CD4-positive, alpha-beta T cell treated with Interleukin-21 for 1 hour (primary cell): ENCODE data around the gene RRP12.

Experiments used
- DNase-seq: peaks from one replicate; pipeline ENCODE4 v3.0.0-alpha.2; 2020

RRP12 gene

GRCh38 chr10:97307866-97308780, 93.0 kb downstream of the RRP12 start:
- no peak for DNase-seq

- no peak for DNase-seq
Measured at GRCh38 chr10:97307441-97307840, 93.7 kb downstream of the RRP12 start.
